ENCODE results near the gene CNDP1. TPM values are rescaled to one million over a fixed set of nuclear protein-coding genes. Genes with fewer than 3 reads are reported as not detected.

Gene CNDP1
- total RNA-seq, 1 experiment from 2014 or later = not detected

DNA sequence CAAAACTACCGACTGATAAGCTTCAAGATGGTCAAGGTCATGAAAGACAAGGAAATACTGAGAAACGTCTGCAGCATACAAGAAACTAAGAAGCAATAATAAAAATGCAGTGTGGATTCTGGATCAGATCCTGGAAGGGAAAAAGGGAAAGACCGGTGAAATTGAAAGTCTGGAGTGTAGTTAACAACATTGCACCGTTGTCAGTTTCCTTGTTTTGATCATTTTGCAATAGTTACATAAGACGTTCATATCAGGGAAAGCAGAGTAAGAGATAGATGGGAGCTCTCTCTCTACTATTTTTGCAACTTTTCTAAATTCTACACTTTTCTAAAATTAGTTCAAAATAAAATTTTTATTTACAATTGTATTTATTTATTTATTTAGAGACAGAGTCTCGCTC lies 48.3 kb downstream of the CNDP1 start:
- no peak overlapping the region for H3K4me3 Mint-ChIP-seq (ENCODE audit: low read depth, unreplicated experiment)
- no peaks in the 10 kb centered on the region for H3K9me3 Mint-ChIP-seq (ENCODE audit: low read depth, unreplicated experiment)
- intact Hi-C loops (cut with micrococcal nuclease; ENCODE audit: unreplicated experiment) = no loop called here
- no peak overlapping the region for H3K27ac Mint-ChIP-seq (ENCODE audit: unreplicated experiment)
- H3K27me3 Mint-ChIP-seq (ENCODE audit: unreplicated experiment) = peaks cover 89% of the 10 kb centered on the region
- CTCF ChIA-PET = no interaction called here
- no peak for DNase-seq
- TF ChIP-seq, protein P1, sequence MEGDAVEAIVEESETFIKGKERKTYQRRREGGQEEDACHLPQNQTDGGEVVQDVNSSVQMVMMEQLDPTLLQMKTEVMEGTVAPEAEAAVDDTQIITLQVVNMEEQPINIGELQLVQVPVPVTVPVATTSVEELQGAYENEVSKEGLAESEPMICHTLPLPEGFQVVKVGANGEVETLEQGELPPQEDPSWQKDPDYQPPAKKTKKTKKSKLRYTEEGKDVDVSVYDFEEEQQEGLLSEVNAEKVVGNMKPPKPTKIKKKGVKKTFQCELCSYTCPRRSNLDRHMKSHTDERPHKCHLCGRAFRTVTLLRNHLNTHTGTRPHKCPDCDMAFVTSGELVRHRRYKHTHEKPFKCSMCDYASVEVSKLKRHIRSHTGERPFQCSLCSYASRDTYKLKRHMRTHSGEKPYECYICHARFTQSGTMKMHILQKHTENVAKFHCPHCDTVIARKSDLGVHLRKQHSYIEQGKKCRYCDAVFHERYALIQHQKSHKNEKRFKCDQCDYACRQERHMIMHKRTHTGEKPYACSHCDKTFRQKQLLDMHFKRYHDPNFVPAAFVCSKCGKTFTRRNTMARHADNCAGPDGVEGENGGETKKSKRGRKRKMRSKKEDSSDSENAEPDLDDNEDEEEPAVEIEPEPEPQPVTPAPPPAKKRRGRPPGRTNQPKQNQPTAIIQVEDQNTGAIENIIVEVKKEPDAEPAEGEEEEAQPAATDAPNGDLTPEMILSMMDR (IDR thresholded peaks at IDR 0.05; ENCODE audit: unreplicated experiment) = no peak
- H3K4me1 Mint-ChIP-seq (ENCODE audit: low read depth, unreplicated experiment) = no peaks in the 10 kb centered on the region
- no TSS peak for BruUV-seq (replicated peaks)
- H3K36me3 Mint-ChIP-seq (ENCODE audit: insufficient read depth, unreplicated experiment) = no peaks in the 10 kb centered on the region

DNA sequence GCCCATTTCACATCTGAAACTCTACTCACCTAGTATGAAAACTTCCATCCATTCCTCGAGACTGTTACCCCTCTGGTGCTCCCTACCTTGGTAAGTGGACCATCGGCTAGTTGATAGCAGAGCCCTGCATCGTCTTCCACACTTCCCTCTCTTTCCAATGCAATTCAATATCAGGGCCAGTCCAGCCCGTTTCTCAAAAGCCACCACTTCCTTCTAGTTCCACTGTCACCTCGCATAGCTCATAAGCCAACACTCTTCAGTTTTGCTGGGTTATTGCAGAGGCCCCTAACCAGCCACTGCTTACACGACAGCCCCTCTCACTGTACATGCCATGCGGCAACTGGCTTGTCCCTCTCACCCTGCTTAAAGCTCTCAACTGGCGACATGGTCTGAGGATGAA lies 53.1 kb downstream of the CNDP1 start:
- Mint-ChIP-seq H3K27ac (ENCODE audit: unreplicated experiment) (no peak overlapping the region), H3K9me3 (ENCODE audit: low read depth, unreplicated experiment) (no peaks in the 10 kb centered on the region), H3K36me3 (ENCODE audit: insufficient read depth, unreplicated experiment) (no peaks in the 10 kb centered on the region), H3K27me3 (ENCODE audit: unreplicated experiment) (peaks cover 68% of the 10 kb centered on the region), H3K4me3 (ENCODE audit: low read depth, unreplicated experiment) (no peak overlapping the region), H3K4me1 (ENCODE audit: low read depth, unreplicated experiment) (no peaks in the 10 kb centered on the region)
- no TSS peak for BruUV-seq (replicated peaks)
- CTCF ChIA-PET = no interaction called here
- intact Hi-C loops (cut with micrococcal nuclease; ENCODE audit: unreplicated experiment) = no loop called here
- TF ChIP-seq, protein P1 (IDR thresholded peaks at IDR 0.05; ENCODE audit: unreplicated experiment) = no peak
- DNase-seq = no peak

DNA sequence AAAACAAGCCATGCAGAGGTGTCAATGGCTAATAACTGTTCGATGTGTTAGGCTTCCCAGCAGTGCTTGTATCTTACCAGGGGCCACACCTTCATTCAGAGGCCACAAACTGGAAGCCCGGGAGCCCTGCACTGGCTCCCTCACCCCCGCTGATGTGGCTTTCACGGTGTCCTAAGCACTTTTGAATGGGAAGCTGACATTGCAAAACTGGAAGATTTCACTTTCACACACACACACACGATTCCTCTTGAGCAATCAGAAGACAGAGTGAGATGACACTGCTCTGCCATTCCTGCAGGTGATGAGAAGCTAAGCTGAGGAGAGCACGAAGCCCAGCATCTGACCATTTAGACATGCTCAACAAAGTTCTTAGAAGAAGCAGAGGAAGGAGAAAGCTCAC lies 54.7 kb downstream of the CNDP1 start:
- Mint-ChIP-seq H3K4me1 (ENCODE audit: low read depth, unreplicated experiment) (no peaks in the 10 kb centered on the region), H3K9me3 (ENCODE audit: low read depth, unreplicated experiment) (no peaks in the 10 kb centered on the region), H3K4me3 (ENCODE audit: low read depth, unreplicated experiment) (no peak overlapping the region), H3K36me3 (ENCODE audit: insufficient read depth, unreplicated experiment) (peaks cover 5% of the 10 kb centered on the region), H3K27me3 (ENCODE audit: unreplicated experiment) (peaks cover 53% of the 10 kb centered on the region), H3K27ac (ENCODE audit: unreplicated experiment) (no peak overlapping the region)
- TF ChIP-seq, protein P1 (IDR thresholded peaks at IDR 0.05; ENCODE audit: unreplicated experiment) = no peak
- no peak for DNase-seq
- intact Hi-C loops (cut with micrococcal nuclease; ENCODE audit: unreplicated experiment) = no loop called here
- no TSS peak for BruUV-seq (replicated peaks)
- CTCF ChIA-PET = no interaction called here

DNA sequence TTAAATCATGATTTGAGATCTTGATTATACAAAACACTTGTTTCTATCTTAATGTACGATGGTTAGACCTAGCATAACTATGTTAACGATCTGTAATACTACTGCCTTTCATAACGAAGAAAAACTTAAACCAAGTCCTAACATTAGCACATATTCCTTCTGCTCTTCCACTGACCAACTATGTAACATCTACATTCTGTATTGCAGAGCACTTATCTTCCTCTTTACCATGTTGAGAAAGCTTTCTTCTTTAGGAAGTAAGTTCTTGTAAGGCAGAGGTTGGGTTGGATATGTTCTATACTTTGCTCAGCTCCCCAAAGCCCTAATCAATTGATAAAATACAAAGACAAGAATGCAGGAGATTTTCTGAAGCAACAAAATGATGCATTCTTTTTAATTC lies 55.5 kb downstream of the CNDP1 start:
- Mint-ChIP-seq H3K4me1 (ENCODE audit: low read depth, unreplicated experiment) (no peaks in the 10 kb centered on the region), H3K36me3 (ENCODE audit: insufficient read depth, unreplicated experiment) (peaks cover 5% of the 10 kb centered on the region), H3K27ac (ENCODE audit: unreplicated experiment) (no peak overlapping the region), H3K4me3 (ENCODE audit: low read depth, unreplicated experiment) (no peak overlapping the region), H3K9me3 (ENCODE audit: low read depth, unreplicated experiment) (no peaks in the 10 kb centered on the region), H3K27me3 (ENCODE audit: unreplicated experiment) (peaks cover 47% of the 10 kb centered on the region)
- no peak for DNase-seq
- intact Hi-C loops (cut with micrococcal nuclease; ENCODE audit: unreplicated experiment) = no loop called here
- CTCF ChIA-PET = no interaction called here
- BruUV-seq (replicated peaks) = no TSS peak
- TF ChIP-seq, protein P1 (IDR thresholded peaks at IDR 0.05; ENCODE audit: unreplicated experiment) = no peak

DNA sequence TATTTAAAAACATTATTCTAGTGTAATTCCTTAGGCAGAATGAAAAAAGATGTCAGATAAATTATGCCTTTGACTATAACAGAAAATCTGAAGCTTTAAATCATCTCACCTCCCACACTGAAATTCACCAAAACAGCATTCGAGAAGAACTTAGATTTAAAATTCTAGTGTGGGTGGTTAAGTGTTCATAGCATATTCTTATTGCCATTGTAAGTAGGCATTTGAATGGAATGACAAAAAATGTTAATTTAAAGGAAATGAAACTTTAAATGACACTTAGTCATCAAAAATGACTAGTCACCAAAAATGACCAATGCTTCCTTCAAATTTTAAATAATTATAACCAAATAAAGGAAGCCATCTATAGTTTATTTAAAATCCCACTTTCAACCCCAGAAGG lies 56.4 kb downstream of the CNDP1 start:
- H3K36me3 Mint-ChIP-seq (ENCODE audit: insufficient read depth, unreplicated experiment) = peaks cover 5% of the 10 kb centered on the region
- H3K27me3 Mint-ChIP-seq (ENCODE audit: unreplicated experiment) = peaks cover 38% of the 10 kb centered on the region
- H3K4me3 Mint-ChIP-seq (ENCODE audit: low read depth, unreplicated experiment) = no peak overlapping the region
- BruUV-seq (replicated peaks) = no TSS peak
- no peaks in the 10 kb centered on the region for H3K4me1 Mint-ChIP-seq (ENCODE audit: low read depth, unreplicated experiment)
- H3K27ac Mint-ChIP-seq (ENCODE audit: unreplicated experiment) = no peak overlapping the region
- CTCF ChIA-PET = no interaction called here
- no peaks in the 10 kb centered on the region for H3K9me3 Mint-ChIP-seq (ENCODE audit: low read depth, unreplicated experiment)
- DNase-seq = no peak
- intact Hi-C loops (cut with micrococcal nuclease; ENCODE audit: unreplicated experiment) = no loop called here
- TF ChIP-seq, protein P1 (IDR thresholded peaks at IDR 0.05; ENCODE audit: unreplicated experiment) = no peak
